Endodermal cell (in vitro differentiated cells): ENCODE measurements around the gene DAB1. TPM values are rescaled to one million over a fixed set of nuclear protein-coding genes. Genes with fewer than 3 reads are reported as not detected.

Experiments
- DNase-seq: peaks from one replicate; pipeline ENCODE4 v3.0.0-alpha.2; 2017
- H3K27ac ChIP-seq: 2 replicates; pipeline ENCODE4 v1.5.1; 2013; ENCODE audit warnings: mild to moderate bottlenecking, low read depth, low read length, moderate library complexity
- H3K27me3 ChIP-seq: 2 replicates; pipeline ENCODE4 v1.6.1; 2013; ENCODE audit warnings: mild to moderate bottlenecking, low read length, moderate library complexity; ENCODE audit not compliant: insufficient read depth, control insufficient read depth, poor library complexity, severe bottlenecking
- H3K36me3 ChIP-seq: 2 replicates; pipeline ENCODE4 v1.7.0; 2013; ENCODE audit warnings: mild to moderate bottlenecking, low read length, moderate library complexity; ENCODE audit not compliant: control insufficient read depth, insufficient read depth
- H3K4me1 ChIP-seq: one replicate; pipeline ENCODE4 v1.7.0; 2013; ENCODE audit warnings: low read length; ENCODE audit not compliant: control insufficient read depth, insufficient read depth
- H3K4me3 ChIP-seq: 2 replicates; pipeline ENCODE4 v1.5.1; 2013; ENCODE audit warnings: mild to moderate bottlenecking, low read length, moderate library complexity
- H3K9ac ChIP-seq: 2 replicates; pipeline ENCODE4 v1.6.1; 2013; ENCODE audit warnings: mild to moderate bottlenecking, low read length, moderate library complexity; ENCODE audit not compliant: poor library complexity, severe bottlenecking; ENCODE audit errors: extremely low read depth
- H3K9me3 ChIP-seq: 2 replicates; pipeline ENCODE4 v1.6.1; 2013; ENCODE audit warnings: mild to moderate bottlenecking, low read length, moderate library complexity; ENCODE audit not compliant: control insufficient read depth
- H3K27ac Mint-ChIP-seq: 2 replicates; pipeline ENCODE4 v1.8.0; 2020; ENCODE audit warnings: mixed read lengths
- H3K27me3 Mint-ChIP-seq: 2 replicates; pipeline ENCODE4 v1.8.0; 2021; ENCODE audit warnings: mild to moderate bottlenecking, mixed read lengths; ENCODE audit not compliant: insufficient read depth
- H3K36me3 Mint-ChIP-seq: 2 replicates; pipeline ENCODE4 v1.8.0; 2020; ENCODE audit warnings: low read depth, mixed read lengths
- H3K4me1 Mint-ChIP-seq: 2 replicates; pipeline ENCODE4 v1.8.0; 2020; ENCODE audit warnings: mixed read lengths
- H3K4me3 Mint-ChIP-seq: 2 replicates; pipeline ENCODE4 v1.8.0; 2020; ENCODE audit warnings: mild to moderate bottlenecking, moderate library complexity, mixed read lengths
- H3K9me3 Mint-ChIP-seq: 2 replicates; pipeline ENCODE4 v1.8.0; 2020; ENCODE audit warnings: mild to moderate bottlenecking, mixed read lengths
- WGBS, 2 experiments: methylation state at CpG; one replicate each; pipeline versions ENCODE4 v1.1.5 to v1.1.7; 2013; ENCODE audit warnings: missing lambda C conversion rate in 2 of 2, mixed read lengths in 1 of 2; ENCODE audit not compliant: insufficient coverage in 1 of 2, insufficient read length in 1 of 2; 5-methylcytosine and 5-hydroxymethylcytosine counted together
- total RNA-seq, 2 donors: library from RNA; stranded (reverse); fragmentation: NEBNext Ultra II Directional in 1 of 2; extraction: Animal tissue kit (Norgen Biotek cat#: 25700) in 1 of 2; gene quantifications; 2 replicates in 1 of 2; 3 replicates in 1 of 2; pipeline ENCODE4 v1.2.1, GENCODE V29; 2021
- TF ChIP-seq, protein P1 (sequence below): fragments of 200-600 bp; sonication (generic); conservative IDR thresholded peaks from 2 replicates; pipeline ENCODE4 v1.5.0; 2021; ENCODE audit warnings: antibody characterized with exemption, mild to moderate bottlenecking

DAB1 gene
- total RNA-seq, 2 donors from 2014 or later = 32.0 to 36.2 TPM

DNA sequence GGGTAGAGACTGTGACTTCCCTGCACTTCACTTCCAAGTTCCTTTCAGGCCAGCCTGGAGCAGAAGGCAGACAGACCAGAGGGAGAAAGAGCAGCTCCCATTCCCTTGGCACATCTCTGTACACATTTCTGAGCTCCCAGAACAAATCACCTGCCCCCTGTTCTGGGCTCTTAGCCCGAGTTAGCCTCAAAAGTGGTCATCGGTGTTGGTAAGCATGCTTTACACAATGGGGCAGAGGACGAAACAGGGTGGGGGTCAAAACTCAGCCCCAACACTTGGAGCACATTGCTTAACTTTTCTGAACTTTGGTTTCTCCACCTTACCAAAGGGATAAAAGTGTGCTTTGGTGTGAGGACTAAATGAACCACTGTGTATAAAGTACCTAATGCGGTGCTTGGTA, 98.7 kb downstream of the DAB1 start:
- Mint-ChIP-seq H3K9me3 (no peaks in the 10 kb centered on the region), H3K4me3 (no peak overlapping the region), H3K27ac (no peak overlapping the region), H3K36me3 (no peaks in the 10 kb centered on the region), H3K27me3 (no peaks in the 10 kb centered on the region), H3K4me1 (peaks cover 50% of the 10 kb centered on the region)
- Histone ChIP-seq H3K27me3 (no peaks in the 10 kb centered on the region), H3K9me3 (no peaks in the 10 kb centered on the region), H3K36me3 (no peaks in the 10 kb centered on the region), H3K9ac (no peak overlapping the region), H3K4me3 (no peak overlapping the region), H3K4me1 (peaks cover 10% of the 10 kb centered on the region), H3K27ac (no peak overlapping the region)
- no peak for DNase-seq
- 70 to 100% methylated on average over 1 to 4 of the region's 4 CpGs for WGBS, 2 experiments
- TF ChIP-seq, protein P1, sequence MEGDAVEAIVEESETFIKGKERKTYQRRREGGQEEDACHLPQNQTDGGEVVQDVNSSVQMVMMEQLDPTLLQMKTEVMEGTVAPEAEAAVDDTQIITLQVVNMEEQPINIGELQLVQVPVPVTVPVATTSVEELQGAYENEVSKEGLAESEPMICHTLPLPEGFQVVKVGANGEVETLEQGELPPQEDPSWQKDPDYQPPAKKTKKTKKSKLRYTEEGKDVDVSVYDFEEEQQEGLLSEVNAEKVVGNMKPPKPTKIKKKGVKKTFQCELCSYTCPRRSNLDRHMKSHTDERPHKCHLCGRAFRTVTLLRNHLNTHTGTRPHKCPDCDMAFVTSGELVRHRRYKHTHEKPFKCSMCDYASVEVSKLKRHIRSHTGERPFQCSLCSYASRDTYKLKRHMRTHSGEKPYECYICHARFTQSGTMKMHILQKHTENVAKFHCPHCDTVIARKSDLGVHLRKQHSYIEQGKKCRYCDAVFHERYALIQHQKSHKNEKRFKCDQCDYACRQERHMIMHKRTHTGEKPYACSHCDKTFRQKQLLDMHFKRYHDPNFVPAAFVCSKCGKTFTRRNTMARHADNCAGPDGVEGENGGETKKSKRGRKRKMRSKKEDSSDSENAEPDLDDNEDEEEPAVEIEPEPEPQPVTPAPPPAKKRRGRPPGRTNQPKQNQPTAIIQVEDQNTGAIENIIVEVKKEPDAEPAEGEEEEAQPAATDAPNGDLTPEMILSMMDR = no peak

DNA sequence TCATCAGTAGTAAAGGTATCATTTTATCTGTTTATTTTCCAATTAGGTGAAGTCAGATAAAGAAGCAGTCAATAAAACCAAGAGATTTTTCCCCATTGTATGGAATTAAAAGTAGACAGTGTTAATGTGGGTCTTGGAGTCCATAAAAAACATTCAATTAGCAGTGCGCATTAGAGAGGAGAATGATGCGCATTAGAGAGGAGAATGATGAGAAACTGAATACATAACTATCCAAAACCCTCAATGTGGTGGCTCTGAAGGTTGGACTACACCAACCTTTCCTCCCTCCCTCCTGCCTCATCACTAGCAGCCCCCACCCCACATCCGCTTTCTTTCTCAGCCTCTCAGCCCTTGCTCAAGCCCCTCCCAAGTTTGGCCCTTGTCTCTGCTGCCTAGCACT, 99.5 kb downstream of the DAB1 start:
- no peaks in the 10 kb centered on the region for H3K9me3 ChIP-seq
- peaks cover 52% of the 10 kb centered on the region for H3K4me1 Mint-ChIP-seq
- H3K36me3 Mint-ChIP-seq = no peaks in the 10 kb centered on the region
- H3K27me3 ChIP-seq = no peaks in the 10 kb centered on the region
- 94 to 100% methylated on average over 1 to 3 of the region's 3 CpGs for WGBS, 2 experiments
- H3K27ac ChIP-seq = no peak overlapping the region
- no peak overlapping the region for H3K4me3 ChIP-seq
- no peak for DNase-seq
- H3K36me3 ChIP-seq = no peaks in the 10 kb centered on the region
- no peak overlapping the region for H3K4me3 Mint-ChIP-seq
- no peak overlapping the region for H3K9ac ChIP-seq
- H3K27me3 Mint-ChIP-seq = no peaks in the 10 kb centered on the region
- peaks cover 10% of the 10 kb centered on the region for H3K4me1 ChIP-seq
- TF ChIP-seq, protein P1 = no peak
- no peaks in the 10 kb centered on the region for H3K9me3 Mint-ChIP-seq
- no peak overlapping the region for H3K27ac Mint-ChIP-seq

DNA sequence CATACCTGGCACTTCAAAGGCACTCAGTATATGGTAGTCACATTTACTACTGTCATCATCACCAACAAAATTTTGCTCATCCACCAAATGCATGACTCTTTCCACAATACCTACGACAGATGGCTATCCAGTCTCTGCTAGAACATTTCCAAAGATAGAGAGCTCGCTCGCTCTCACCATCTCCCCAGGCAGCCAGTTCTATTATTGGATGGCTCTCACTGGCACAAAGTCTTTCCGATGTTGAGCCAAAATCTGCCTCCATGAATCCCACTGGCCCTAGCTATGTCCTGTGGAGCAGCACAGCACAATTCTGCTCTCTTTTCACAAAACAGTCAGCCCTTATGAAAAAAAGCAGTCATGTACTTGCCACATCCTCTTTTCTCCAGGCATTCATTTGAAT, 102.1 kb downstream of the DAB1 start:
- 90 to 97% methylated on average over 4 of the region's 4 CpGs for WGBS, 2 experiments
- no peaks in the 10 kb centered on the region for H3K27me3 ChIP-seq

More for the DNA sequence above, 102.1 kb downstream of the DAB1 start:
- no peak for DNase-seq
- Mint-ChIP-seq H3K36me3 (peaks cover 10% of the 10 kb centered on the region), H3K4me3 (no peak overlapping the region), H3K9me3 (peaks cover 9% of the 10 kb centered on the region), H3K27me3 (no peaks in the 10 kb centered on the region), H3K4me1 (peaks cover 43% of the 10 kb centered on the region), H3K27ac (no peak overlapping the region)
- Histone ChIP-seq H3K4me1 (no peaks in the 10 kb centered on the region), H3K4me3 (no peak overlapping the region), H3K27ac (no peak overlapping the region), H3K9ac (no peak overlapping the region), H3K36me3 (no peaks in the 10 kb centered on the region), H3K9me3 (peaks cover 9% of the 10 kb centered on the region)
- TF ChIP-seq, protein P1 = no peak
